ENCODE results near the gene OR5K3. TPM values are rescaled to one million over a fixed set of nuclear protein-coding genes. Genes with fewer than 3 reads are reported as not detected.

The OR5K3 gene
- total and polyA plus RNA-seq, 2 of the 4 experiments (the other 2 are of a cell fraction): not detected

- no peak overlapping the region for H3K4ac ChIP-seq (ENCODE audit: low read depth, low read length)
- no peaks in the 10 kb centered on the region for H3K36me3 ChIP-seq (ENCODE audit: control insufficient read depth, insufficient read depth, low read length)
- no peak overlapping the region for H3K23ac ChIP-seq (ENCODE audit: low read depth, low read length)
- H3K27me3 ChIP-seq (ENCODE audit: control insufficient read depth, insufficient read depth, low read length): no peaks in the 10 kb centered on the region
- no peak overlapping the region for H2BK15ac ChIP-seq (ENCODE audit: low read depth, low read length)
- POLR2A ChIA-PET (ENCODE audit: unreplicated experiment): no interaction called here
- H4K20me1 ChIP-seq (ENCODE audit: insufficient read depth, low read length): no peaks in the 10 kb centered on the region
- no peak overlapping the region for H4K91ac ChIP-seq (ENCODE audit: insufficient read depth, low read depth, low read length)
- H3K56ac ChIP-seq (ENCODE audit: extremely low read depth, insufficient read depth, low read length): no peak overlapping the region
- dilution Hi-C loops (cut with HindIII; ENCODE audit: low sequenced_read_pairs, unreplicated experiment) (no loop called here), intact Hi-C loops (cut with micrococcal nuclease) (no loop called here), in situ Hi-C loops (cut with MboI; ENCODE audit: low sequenced_read_pairs) (no loop called here)
- no peaks in the 10 kb centered on the region for H3K9me3 ChIP-seq (ENCODE audit: control insufficient read depth, insufficient read depth, low read length)
- no TSS peak for BruUV-seq (replicated peaks)
- no peak overlapping the region for H3K4me3 ChIP-seq (ENCODE audit: insufficient read depth, low read depth, low read length)
- no peak for DNase-seq
- no peak overlapping the region for H2AK5ac ChIP-seq (ENCODE audit: low read depth, low read length)
- CTCF ChIA-PET: no interaction called here
- H2AK9ac ChIP-seq (replicated peaks; ENCODE audit: low read depth, low read length, poor library complexity): no peak overlapping the region
- no peak overlapping the region for H4K5ac ChIP-seq (ENCODE audit: low read depth, low read length)
- H4K8ac ChIP-seq (ENCODE audit: low read depth in 2 of 2, low read length in 2 of 2): no peak overlapping the region
- no peak overlapping the region for H3K27ac ChIP-seq (ENCODE audit: insufficient read depth, low read length)
- H2BK120ac ChIP-seq (ENCODE audit: low read depth, low read length): no peak overlapping the region
- H3K9ac ChIP-seq (ENCODE audit: low read depth, low read length): no peak overlapping the region
- H3K4me1 ChIP-seq (ENCODE audit: control insufficient read depth, insufficient read depth, low read length): no peaks in the 10 kb centered on the region
- no peak for ATAC-seq (ENCODE audit: low read depth)
- H3K9me1 ChIP-seq (ENCODE audit: insufficient read depth, low read length): no peaks in the 10 kb centered on the region
- H2BK20ac ChIP-seq (ENCODE audit: low read depth, low read length): no peak overlapping the region
- H2BK5ac ChIP-seq (ENCODE audit: low read depth, low read length, poor library complexity, severe bottlenecking): no peak overlapping the region
- H3K79me1 ChIP-seq (ENCODE audit: low read depth in 1 of 2, low read length in 2 of 2): no peaks in the 10 kb centered on the region
- H3K14ac ChIP-seq (replicated peaks; ENCODE audit: low read depth, low read length): no peak overlapping the region
- TF ChIP-seq SMC3 (IDR thresholded peaks at IDR 0.05; ENCODE audit: low read depth, low read length) (no peak), RFX5 (IDR thresholded peaks at IDR 0.05; ENCODE audit: low read depth, low read length) (no peak), ELK1 (IDR thresholded peaks at IDR 0.05; ENCODE audit: borderline replicate concordance, low read depth, low read length) (no peak)
- no peak overlapping the region for H2AFZ ChIP-seq (replicated peaks; ENCODE audit: low read length, poor library complexity)
- H3K18ac ChIP-seq (ENCODE audit: low read depth, low read length): no peak overlapping the region
- no peak overlapping the region for H3K4me2 ChIP-seq (ENCODE audit: low read depth, low read length)
Measured at GRCh38 chr3:98440283-98440682, 49.8 kb downstream of the OR5K3 start.

Other genes starting within 250 kb of the OR5K3 start
- gene OR5H14, start 243.2 kb upstream of the OR5K3 start, total RNA-seq (2012; rRNA removed): not detected in 2 replicates
- not detected in 2 replicates for gene OR5H14, start 243.2 kb upstream of the OR5K3 start, polyA plus RNA-seq (2012; rRNA removed)
- gene OR5H15, start 224.0 kb upstream of the OR5K3 start, total RNA-seq (2012; rRNA removed): not detected in 2 replicates
- gene OR5H15, start 224.0 kb upstream of the OR5K3 start, polyA plus RNA-seq (2012; rRNA removed): not detected in 2 replicates
- gene OR5H6, start 126.4 kb upstream of the OR5K3 start, total RNA-seq (2012; rRNA removed): not detected in 2 replicates
- not detected in 2 replicates for gene OR5H6, start 126.4 kb upstream of the OR5K3 start, polyA plus RNA-seq (2012; rRNA removed)
- not detected in 2 replicates for gene OR5H2, start 108.2 kb upstream of the OR5K3 start, total RNA-seq (2012; rRNA removed)
- not detected in 2 replicates for gene OR5H2, start 108.2 kb upstream of the OR5K3 start, polyA plus RNA-seq (2012; rRNA removed)
- not detected in 2 replicates for gene OR5K4, start 36.8 kb upstream of the OR5K3 start, total RNA-seq (2012; rRNA removed)
- gene OR5K4, start 36.8 kb upstream of the OR5K3 start, polyA plus RNA-seq (2012; rRNA removed): not detected in 2 replicates
- not detected in 2 replicates for gene OR5K1, start 72.5 kb downstream of the OR5K3 start, total RNA-seq (2012; rRNA removed)
- gene OR5K1, start 72.5 kb downstream of the OR5K3 start, polyA plus RNA-seq (2012; rRNA removed): not detected in 2 replicates
- gene OR5K2, start 107.0 kb downstream of the OR5K3 start, total RNA-seq (2012; rRNA removed): not detected in 2 replicates
- gene OR5K2, start 107.0 kb downstream of the OR5K3 start, polyA plus RNA-seq (2012; rRNA removed): not detected in 2 replicates
- gene CLDND1, start 132.2 kb downstream of the OR5K3 start, total RNA-seq (2012; rRNA removed): 78.3 and 125 TPM in 2 replicates
- gene CLDND1, start 132.2 kb downstream of the OR5K3 start, polyA plus RNA-seq (2012; rRNA removed): 67.4 and 75.8 TPM in 2 replicates
- gene GPR15, start 141.3 kb downstream of the OR5K3 start, total RNA-seq (2012; rRNA removed): not detected in 2 replicates
- not detected in 2 replicates for gene GPR15, start 141.3 kb downstream of the OR5K3 start, polyA plus RNA-seq (2012; rRNA removed)
- 14.5 and 20.3 TPM in 2 replicates for gene CPOX, start 202.9 kb downstream of the OR5K3 start, total RNA-seq (2012; rRNA removed)
- gene CPOX, start 202.9 kb downstream of the OR5K3 start, polyA plus RNA-seq (2012; rRNA removed): 17.9 and 19.4 TPM in 2 replicates